ENCODE measurements around the gene PLEKHN1.

Gene PLEKHN1

GRCh38 chr1:929712-930632 is 36.3 kb upstream of the PLEKHN1 start:
- DNase-seq, result no peak

- DNase-seq, result no peak
Measured at GRCh38 chr1:930633-931138, 35.6 kb upstream of the PLEKHN1 start.

DNA sequence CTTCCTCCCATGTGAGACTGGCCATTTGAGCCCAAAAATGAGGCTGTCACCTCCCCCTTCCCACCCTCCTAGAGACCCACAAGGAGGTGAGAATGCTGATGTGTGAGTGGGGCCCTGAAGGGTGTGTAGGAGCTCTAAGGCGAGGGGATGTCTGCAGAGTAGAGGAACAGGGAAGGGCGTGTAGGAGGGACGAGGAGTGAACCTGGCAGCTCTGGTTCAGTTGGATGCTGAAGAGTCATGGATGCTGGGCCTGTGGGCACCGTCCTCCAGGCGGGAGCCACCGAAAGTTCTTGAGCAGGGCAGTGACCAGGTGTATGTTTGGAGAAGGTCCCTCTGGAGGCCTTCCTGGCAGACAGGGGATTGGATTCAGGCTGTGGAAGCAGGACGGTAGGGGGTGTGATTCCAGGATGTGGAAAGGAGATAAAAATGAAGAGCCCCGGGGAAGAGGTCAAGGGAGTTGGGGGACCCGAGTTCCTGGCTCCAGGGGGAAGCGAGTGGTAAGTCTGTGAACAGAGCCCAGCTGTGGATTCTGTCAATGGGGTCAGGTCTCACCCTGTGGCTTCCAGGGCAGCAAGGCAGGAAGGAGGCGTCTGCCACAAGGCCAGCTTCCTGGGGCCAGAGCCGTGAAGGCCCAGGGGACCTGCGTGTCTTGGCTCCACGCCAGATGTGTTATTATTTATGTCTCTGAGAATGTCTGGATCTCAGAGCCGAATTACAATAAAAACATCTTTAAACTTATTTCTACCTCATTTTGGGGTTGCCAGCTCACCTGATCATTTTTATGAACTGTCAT is 34.7 kb upstream of the PLEKHN1 start:
- DNase-seq, result no peak

- no peak for DNase-seq
Measured at GRCh38 chr1:932173-932510, 34.1 kb upstream of the PLEKHN1 start.

GRCh38 chr1:932776-933602 is 33.3 kb upstream of the PLEKHN1 start:
- DNase-seq, result no peak

GRCh38 chr1:933603-933940 is 32.7 kb upstream of the PLEKHN1 start:
- no peak for DNase-seq

GRCh38 chr1:934991-935750 is 31.1 kb upstream of the PLEKHN1 start:
- DNase-seq, result peak; percentile 47

GRCh38 chr1:935751-936231 is 30.5 kb upstream of the PLEKHN1 start:
- DNase-seq, result no peak

- DNase-seq, result no peak
Measured at GRCh38 chr1:936348-937264, 29.7 kb upstream of the PLEKHN1 start.

- DNase-seq, result no peak
Measured at GRCh38 chr1:937521-937920, 28.8 kb upstream of the PLEKHN1 start.

GRCh38 chr1:938088-938683 is 28.1 kb upstream of the PLEKHN1 start:
- no peak for DNase-seq

GRCh38 chr1:938711-939489 is 27.4 kb upstream of the PLEKHN1 start:
- no peak for DNase-seq

- DNase-seq, result no peak
Measured at GRCh38 chr1:939511-940106, 26.7 kb upstream of the PLEKHN1 start.

- no peak for DNase-seq
Measured at GRCh38 chr1:940107-941014, 25.9 kb upstream of the PLEKHN1 start.

DNA sequence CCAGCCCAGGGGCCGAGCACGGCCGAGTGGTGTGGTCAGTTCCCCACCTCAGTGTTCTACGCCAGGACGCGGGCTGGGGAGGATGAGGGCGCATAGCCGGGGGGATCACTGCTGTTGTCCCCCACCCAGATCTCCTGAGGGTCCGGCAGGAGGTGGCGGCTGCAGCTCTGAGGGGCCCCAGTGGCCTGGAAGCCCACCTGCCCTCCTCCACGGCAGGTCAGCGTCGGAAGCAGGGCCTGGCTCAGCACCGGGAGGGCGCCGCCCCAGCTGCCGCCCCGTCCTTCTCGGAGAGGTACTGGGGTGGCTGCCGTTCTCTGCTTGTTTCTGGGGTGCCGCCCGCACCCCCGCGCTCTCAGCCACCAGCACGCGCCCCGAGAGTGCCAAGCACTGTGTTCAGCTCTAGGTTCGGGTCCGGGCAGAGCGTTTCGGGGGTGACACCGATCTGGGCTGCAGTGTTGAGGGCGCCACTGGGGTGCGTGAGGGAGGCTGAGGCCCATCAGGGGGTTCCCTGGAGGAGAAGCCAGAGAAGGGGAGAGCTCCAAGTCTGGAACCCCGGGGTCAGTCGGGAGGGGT is 25.2 kb upstream of the PLEKHN1 start:
- DNase-seq, result no peak

DNA sequence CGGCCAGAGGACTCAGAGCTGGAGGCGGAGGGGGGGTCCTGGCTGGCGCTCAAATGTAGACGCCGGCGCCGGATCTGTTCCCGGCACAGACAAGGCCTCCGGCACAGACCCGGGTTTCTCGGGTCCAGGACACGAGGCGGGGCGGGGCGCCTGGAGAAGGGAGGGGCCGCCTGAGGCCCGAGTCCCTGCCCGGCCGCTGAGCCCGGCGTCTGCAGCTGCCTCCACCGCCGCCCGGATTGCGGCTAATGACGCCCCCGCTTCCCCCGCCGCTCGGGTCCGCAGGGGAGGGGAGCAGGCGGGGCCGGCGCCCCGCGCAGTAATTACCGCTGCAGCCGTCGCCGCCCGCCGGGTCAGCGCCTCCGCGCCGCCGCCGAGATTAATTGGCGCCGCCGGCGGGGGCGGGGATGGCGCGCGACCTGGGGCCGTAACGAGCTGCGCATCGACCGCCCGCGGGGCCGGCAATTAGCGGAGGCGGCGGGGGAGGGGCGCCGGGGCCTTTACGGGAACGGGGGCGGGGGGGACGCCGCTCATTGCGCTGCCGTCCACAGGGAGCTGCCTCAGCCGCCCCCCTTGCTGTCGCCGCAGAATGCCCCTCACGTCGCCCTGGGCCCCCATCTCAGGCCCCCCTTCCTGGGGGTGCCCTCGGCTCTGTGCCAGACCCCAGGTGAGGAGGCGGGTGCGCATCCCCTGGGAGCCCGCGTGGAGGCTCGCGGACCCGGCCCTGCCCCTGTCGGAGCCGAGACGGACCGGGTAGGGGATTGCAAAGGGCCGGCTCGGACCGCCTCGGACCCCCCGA is 24.5 kb upstream of the PLEKHN1 start:
- no peak for DNase-seq

DNA sequence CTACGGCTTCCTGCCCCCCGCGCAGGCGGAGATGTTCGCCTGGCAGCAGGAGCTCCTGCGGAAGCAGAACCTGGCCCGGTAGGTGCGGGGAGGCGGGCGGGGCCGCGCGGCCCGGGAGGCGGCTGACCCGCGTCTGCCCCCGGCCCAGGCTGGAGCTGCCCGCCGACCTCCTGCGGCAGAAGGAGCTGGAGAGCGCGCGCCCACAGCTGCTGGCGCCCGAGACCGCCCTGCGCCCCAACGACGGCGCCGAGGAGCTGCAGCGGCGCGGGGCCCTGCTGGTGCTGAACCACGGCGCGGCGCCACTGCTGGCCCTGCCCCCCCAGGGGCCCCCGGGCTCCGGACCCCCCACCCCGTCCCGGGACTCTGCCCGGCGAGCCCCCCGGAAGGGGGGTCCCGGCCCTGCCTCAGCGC is 23.9 kb upstream of the PLEKHN1 start:
- no peak for DNase-seq

Data from activated CD8-positive, alpha-beta memory T cell treated with anti-CD3 and anti-CD28 coated beads, Interleukin-2, amount 50 U/mL, for 4 hours (primary cell).